ENCODE measurements around the gene GIMAP4.

- TF ChIP-seq POLR2AphosphoS5 (IDR thresholded peaks at IDR 0.05; ENCODE audit: insufficient read depth in 1 of 2, low read depth in 1 of 2) (no peak), CTCF (IDR thresholded peaks at IDR 0.05) (no peak)
Observed at GRCh38 chr7:150570556-150571465, 3.6 kb downstream of the GIMAP4 start.

Measured in vagina (tissue), 2 donors.